Loucy (cell line): Measurements from ENCODE around the gene SQSTM1.
A peak's percentile ranks its signal among the peaks of the same experiment; 100 is the strongest.

Source experiments
- H2AFZ ChIP-seq: fragments of 200-600 bp; sonication (generic); 2 replicates; pipeline ENCODE4 v1.6.0; 2016; ENCODE audit warnings: antibody characterized with exemption, mild to moderate bottlenecking, low read length, moderate library complexity
- H3F3A ChIP-seq: fragments of 200-600 bp; 2 replicates; pipeline ENCODE4 v1.6.0; 2016; ENCODE audit warnings: antibody characterized with exemption, low read depth, mild to moderate bottlenecking
- H3K27me3 ChIP-seq: fragments of 200-600 bp; sonication (generic); 2 replicates; pipeline ENCODE4 v1.6.1; 2014; ENCODE audit warnings: low read length, mild to moderate bottlenecking; ENCODE audit not compliant: insufficient read depth, poor library complexity, severe bottlenecking
- H3K36me3 ChIP-seq: fragments of 200-600 bp; sonication (generic); 2 replicates; pipeline ENCODE4 v1.6.1; 2016; ENCODE audit warnings: low read length; ENCODE audit not compliant: insufficient read depth
- H3K4me1 ChIP-seq: fragments of 200-600 bp; sonication (generic); 2 replicates; pipeline ENCODE4 v1.5.1; 2014; ENCODE audit warnings: low read length, mild to moderate bottlenecking; ENCODE audit not compliant: insufficient read depth, poor library complexity, severe bottlenecking
- H3K4me2 ChIP-seq: fragments of 200-600 bp; sonication (generic); 2 replicates; pipeline ENCODE4 v1.6.0; 2014; ENCODE audit warnings: antibody characterized with exemption, low read length, low read depth, mild to moderate bottlenecking; ENCODE audit not compliant: poor library complexity, severe bottlenecking
- H3K4me3 ChIP-seq: fragments of 200-600 bp; sonication (generic); 2 replicates; pipeline ENCODE4 v1.5.1; 2014; ENCODE audit warnings: low read length, mild to moderate bottlenecking, mixed read lengths; ENCODE audit not compliant: poor library complexity, severe bottlenecking
- H3K79me2 ChIP-seq: fragments of 200-600 bp; sonication (generic); 2 replicates; pipeline ENCODE4 v1.6.1; 2014; ENCODE audit warnings: low read length; ENCODE audit not compliant: insufficient read depth
- H3K9ac ChIP-seq: fragments of 200-600 bp; sonication (generic); 2 replicates; pipeline ENCODE4 v1.6.0; 2014; ENCODE audit warnings: mild to moderate bottlenecking, low read depth, low read length, moderate library complexity; ENCODE audit not compliant: poor library complexity, severe bottlenecking
- H3K9me2 ChIP-seq: fragments of 200-600 bp; sonication (generic); replicated peaks from 2 replicates; pipeline ENCODE4 v1.6.1; 2016; ENCODE audit warnings: low read depth, low read length, mixed read lengths
- H3K9me3 ChIP-seq: fragments of 200-600 bp; sonication (generic); 2 replicates; pipeline ENCODE4 v1.6.1; 2014; ENCODE audit warnings: mild to moderate bottlenecking, antibody characterized with exemption, low read length, low read depth; ENCODE audit not compliant: insufficient read depth
- H4K20me1 ChIP-seq: fragments of 200-600 bp; sonication (generic); 2 replicates; pipeline ENCODE4 v1.6.0; 2014; ENCODE audit warnings: antibody characterized with exemption, low read length, mild to moderate bottlenecking; ENCODE audit not compliant: insufficient read depth, poor library complexity, severe bottlenecking
- CTCF ChIP-seq: fragments of 200-600 bp; sonication (generic); conservative IDR thresholded peaks from 2 replicates; pipeline ENCODE4 v1.5.1; 2014; ENCODE audit warnings: mild to moderate bottlenecking, antibody characterized with exemption, low read length
- EZH2phosphoT487 ChIP-seq: fragments of 200-600 bp; IDR thresholded peaks from 2 replicates; pipeline ENCODE4 v1.6.1; 2018; ENCODE audit warnings: antibody characterized with exemption, mild to moderate bottlenecking, moderate library complexity, borderline replicate concordance

SQSTM1 gene

GRCh38 chr5:179800071-179800695 lies 20.5 kb upstream of the SQSTM1 start:
- Histone ChIP-seq H3K9me2 (no peaks in the 10 kb centered on the region), H3K9ac (no peak overlapping the region), H4K20me1 (peaks cover 12% of the 10 kb centered on the region), H3K9me3 (no peaks in the 10 kb centered on the region), H3K4me2 (no peak overlapping the region), H2AFZ (no peak overlapping the region), H3K79me2 (peaks cover 9% of the 10 kb centered on the region), H3K4me1 (peaks cover 15% of the 10 kb centered on the region), H3K27me3 (no peaks in the 10 kb centered on the region), H3K36me3 (peaks cover 6% of the 10 kb centered on the region; the same call in 1 of the 2 replicates), H3K4me3 (no peak overlapping the region), H3F3A (no peaks in the 10 kb centered on the region)
- no peak for TF ChIP-seq EZH2phosphoT487
- no peak for TF ChIP-seq CTCF

- Histone ChIP-seq H3K9me3 (no peaks in the 10 kb centered on the region), H4K20me1 (peaks cover 14% of the 10 kb centered on the region), H3K4me3 (no peak overlapping the region), H3K4me1 (peaks cover 14% of the 10 kb centered on the region), H3K9ac (no peak overlapping the region), H3K79me2 (peaks cover 15% of the 10 kb centered on the region), H2AFZ (no peak overlapping the region), H3K9me2 (no peaks in the 10 kb centered on the region), H3F3A (no peaks in the 10 kb centered on the region), H3K36me3 (peaks cover 6% of the 10 kb centered on the region; the same call in 1 of the 2 replicates), H3K4me2 (no peak overlapping the region), H3K27me3 (no peaks in the 10 kb centered on the region)
- TF ChIP-seq EZH2phosphoT487 (no peak), CTCF (no peak)
Measured at GRCh38 chr5:179800696-179801201, 20.0 kb upstream of the SQSTM1 start.

- Histone ChIP-seq H3K79me2 (peaks cover 18% of the 10 kb centered on the region), H3K4me1 (peaks cover 14% of the 10 kb centered on the region), H2AFZ (no peak overlapping the region), H3K9me2 (no peaks in the 10 kb centered on the region), H3F3A (no peaks in the 10 kb centered on the region), H3K36me3 (peaks cover 6% of the 10 kb centered on the region; the same call in 1 of the 2 replicates), H3K4me2 (no peak overlapping the region), H3K4me3 (no peak overlapping the region), H4K20me1 (peaks cover 14% of the 10 kb centered on the region), H3K9ac (no peak overlapping the region), H3K27me3 (no peaks in the 10 kb centered on the region), H3K9me3 (no peaks in the 10 kb centered on the region)
- no peak for TF ChIP-seq EZH2phosphoT487
- TF ChIP-seq CTCF: peak; percentile 26; the same call in 1 of the 2 replicates
Measured at GRCh38 chr5:179801304-179802206, 19.1 kb upstream of the SQSTM1 start.
